Left lung (tissue), 10 donors: ENCODE data around the gene PHACTR1. TPM values are rescaled to one million over a fixed set of nuclear protein-coding genes. Genes with fewer than 3 reads are reported as not detected.
A peak's percentile ranks its signal among the peaks of the same experiment; 100 is the strongest.

ENCODE experiments used
- ATAC-seq: fragments of 200-7000 bp; cut with Tn5 transposase; one replicate; pipeline ENCODE4 v1.9.1; 2020; ENCODE audit warnings: moderate library complexity
- DNase-seq, 4 donors: peaks; one replicate each; pipeline ENCODE4 v3.0.0-alpha.2; 2013 to 2020
- H3K27ac ChIP-seq, 2 donors: fragments of 200-600 bp; sonication (generic) in 1 of 2; one replicate each; pipeline versions ENCODE4 v1.5.0 to v1.8.0; 2020 to 2021
- H3K27me3 ChIP-seq, 2 donors: fragments of 200-600 bp; sonication (generic) in 1 of 2; one replicate each; pipeline versions ENCODE4 v1.5.0 to v1.8.0; 2020 to 2021
- H3K36me3 ChIP-seq, 2 donors: fragments of 200-600 bp; sonication (generic) in 1 of 2; one replicate each; pipeline versions ENCODE4 v1.5.0 to v1.8.0; 2020 to 2021
- H3K4me1 ChIP-seq, 2 donors: fragments of 200-600 bp; one replicate each; pipeline ENCODE4 v1.8.0; 2021
- H3K4me3 ChIP-seq, 2 donors: fragments of 200-600 bp; sonication (generic) in 1 of 2; one replicate each; pipeline versions ENCODE4 v1.5.0 to v1.8.0; 2020 to 2021; ENCODE audit warnings: mild to moderate bottlenecking in 1 of 2
- H3K9me3 ChIP-seq, 2 donors: fragments of 200-600 bp; sonication (generic) in 1 of 2; one replicate each; pipeline versions ENCODE4 v1.5.0 to v1.8.0; 2020 to 2021
- intact Hi-C, 2 donors: fragments of 100-400 bp; cut with DNase I; formaldehyde crosslinking; loops; one replicate each; pipeline versions ENCODE4 v1.11.2 to v1.14.2; 2022
- polyA plus RNA-seq, 6 donors: library from polyadenylated mRNA; unstranded; fragments of 120-200 nt; gene quantifications; one replicate each; pipeline ENCODE4 v1.2.1, GENCODE V29; 2013; ENCODE audit not compliant: insufficient read length in 6 of 6
- total RNA-seq, 2 donors: library from RNA; stranded (reverse); fragmentation: NEBNext Ultra II Directional; extraction: Animal tissue kit (Norgen Biotek cat#: 25700); gene quantifications; one replicate each; pipeline ENCODE4 v1.2.1, GENCODE V29; 2021
- TF ChIP-seq, protein P1 (sequence below), 2 donors: fragments of 200-600 bp; sonication (generic) in 1 of 2; IDR thresholded peaks; one replicate each; pipeline versions ENCODE4 v1.5.0 to v1.8.0; 2021; ENCODE audit warnings: antibody characterized with exemption in 2 of 2
- donor health status: DM: no; HTN: yes; CAD: no.
- donor health status: DM: no; HTN: no; CAD: no.

Gene PHACTR1
- total and polyA plus RNA-seq, 8 donors: 12.1 to 53.3 (median 15.8) TPM

DNA sequence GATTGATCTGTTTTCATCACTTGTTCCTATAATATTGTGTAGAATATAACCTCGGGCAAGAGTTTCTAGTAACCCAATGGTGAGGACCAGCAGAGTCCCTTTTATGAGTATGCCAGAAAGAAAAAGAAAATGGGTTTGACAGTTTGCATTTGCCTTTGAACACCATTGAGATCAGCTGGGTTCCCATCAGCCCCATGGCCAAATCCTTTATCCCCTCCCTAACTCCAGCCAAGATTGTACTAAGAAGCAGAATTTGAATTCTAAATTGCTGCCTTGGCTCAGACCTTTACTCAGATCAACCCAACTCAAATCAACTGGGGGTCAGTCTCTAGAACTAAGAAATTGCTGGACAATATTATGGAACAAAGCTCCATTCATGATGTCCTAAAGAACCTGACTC lies 424.4 kb downstream of the PHACTR1 start:
- H3K9me3 ChIP-seq: no peaks in the 10 kb centered on the region
- TF ChIP-seq, protein P1, sequence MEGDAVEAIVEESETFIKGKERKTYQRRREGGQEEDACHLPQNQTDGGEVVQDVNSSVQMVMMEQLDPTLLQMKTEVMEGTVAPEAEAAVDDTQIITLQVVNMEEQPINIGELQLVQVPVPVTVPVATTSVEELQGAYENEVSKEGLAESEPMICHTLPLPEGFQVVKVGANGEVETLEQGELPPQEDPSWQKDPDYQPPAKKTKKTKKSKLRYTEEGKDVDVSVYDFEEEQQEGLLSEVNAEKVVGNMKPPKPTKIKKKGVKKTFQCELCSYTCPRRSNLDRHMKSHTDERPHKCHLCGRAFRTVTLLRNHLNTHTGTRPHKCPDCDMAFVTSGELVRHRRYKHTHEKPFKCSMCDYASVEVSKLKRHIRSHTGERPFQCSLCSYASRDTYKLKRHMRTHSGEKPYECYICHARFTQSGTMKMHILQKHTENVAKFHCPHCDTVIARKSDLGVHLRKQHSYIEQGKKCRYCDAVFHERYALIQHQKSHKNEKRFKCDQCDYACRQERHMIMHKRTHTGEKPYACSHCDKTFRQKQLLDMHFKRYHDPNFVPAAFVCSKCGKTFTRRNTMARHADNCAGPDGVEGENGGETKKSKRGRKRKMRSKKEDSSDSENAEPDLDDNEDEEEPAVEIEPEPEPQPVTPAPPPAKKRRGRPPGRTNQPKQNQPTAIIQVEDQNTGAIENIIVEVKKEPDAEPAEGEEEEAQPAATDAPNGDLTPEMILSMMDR (IDR thresholded peaks at IDR 0.05): no peak
- no peak overlapping the region for H3K27ac ChIP-seq
- H3K4me1 ChIP-seq: no peaks in the 10 kb centered on the region
- H3K36me3 ChIP-seq: no peaks in the 10 kb centered on the region
- intact Hi-C loops: no loop called here
- no peak for ATAC-seq
- DNase-seq: no peak
- no peaks in the 10 kb centered on the region for H3K27me3 ChIP-seq
- no peak overlapping the region for H3K4me3 ChIP-seq

GRCh38 chr6:13141387-13141786 lies 424.8 kb downstream of the PHACTR1 start:
- intact Hi-C loops: no loop called here
- Histone ChIP-seq H3K27me3 (no peaks in the 10 kb centered on the region), H3K4me3 (no peak overlapping the region), H3K27ac (no peak overlapping the region), H3K4me1 (no peaks in the 10 kb centered on the region), H3K9me3 (no peaks in the 10 kb centered on the region), H3K36me3 (no peaks in the 10 kb centered on the region)
- no peak for ATAC-seq
- TF ChIP-seq, protein P1 (IDR thresholded peaks at IDR 0.05): no peak
- no peak for DNase-seq

DNA sequence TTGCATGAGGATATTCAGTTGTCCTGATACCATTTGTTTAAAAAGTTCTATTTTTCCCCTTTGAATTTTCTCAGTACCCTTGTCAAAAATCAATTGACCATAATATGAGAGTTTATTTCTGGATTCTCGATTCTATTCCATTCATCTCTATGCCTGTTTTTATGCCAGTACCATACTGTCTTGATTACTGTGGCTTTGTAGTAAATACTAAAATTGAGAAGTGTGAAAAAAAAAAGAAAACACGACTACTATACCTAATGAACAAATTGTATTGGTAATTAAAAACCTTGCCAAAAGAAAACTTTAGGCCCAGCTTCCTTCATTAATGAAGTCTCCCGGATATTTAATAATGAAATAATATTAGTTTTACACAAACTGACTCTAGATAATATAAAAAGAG lies 426.0 kb downstream of the PHACTR1 start:
- no peaks in the 10 kb centered on the region for H3K27me3 ChIP-seq
- TF ChIP-seq, protein P1 (IDR thresholded peaks at IDR 0.05): no peak
- ATAC-seq (no peak), DNase-seq (no peak)
- no peak overlapping the region for H3K27ac ChIP-seq
- no peaks in the 10 kb centered on the region for H3K36me3 ChIP-seq
- intact Hi-C loops: no loop called here
- H3K4me1 ChIP-seq: no peaks in the 10 kb centered on the region
- H3K4me3 ChIP-seq: no peak overlapping the region
- no peaks in the 10 kb centered on the region for H3K9me3 ChIP-seq

DNA sequence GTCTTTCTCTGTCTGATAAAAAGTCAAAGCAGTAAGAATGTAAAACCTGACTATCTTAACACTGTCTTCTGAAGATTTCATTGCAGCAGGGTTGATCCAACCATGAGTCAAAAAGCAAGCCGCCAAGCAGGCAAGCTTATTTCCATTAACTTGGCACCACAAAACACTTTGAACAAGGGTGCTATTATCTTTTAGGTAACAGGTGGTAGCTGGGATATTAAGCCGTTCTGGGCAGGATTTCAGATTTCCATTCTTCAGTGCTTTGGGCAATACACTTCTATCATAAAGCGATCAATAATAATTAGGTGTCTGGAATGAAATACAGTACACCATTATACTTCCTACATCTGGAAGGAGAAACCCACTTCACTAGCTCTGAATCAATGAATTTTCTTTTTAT lies 429.9 kb downstream of the PHACTR1 start:
- Histone ChIP-seq H3K9me3 (no peaks in the 10 kb centered on the region), H3K27ac (no peak overlapping the region), H3K4me3 (no peak overlapping the region), H3K4me1 (no peaks in the 10 kb centered on the region), H3K27me3 (no peaks in the 10 kb centered on the region), H3K36me3 (no peaks in the 10 kb centered on the region)
- TF ChIP-seq, protein P1 (IDR thresholded peaks at IDR 0.05): no peak
- no peak for ATAC-seq
- no peak for DNase-seq
- intact Hi-C loops: no loop called here

DNA sequence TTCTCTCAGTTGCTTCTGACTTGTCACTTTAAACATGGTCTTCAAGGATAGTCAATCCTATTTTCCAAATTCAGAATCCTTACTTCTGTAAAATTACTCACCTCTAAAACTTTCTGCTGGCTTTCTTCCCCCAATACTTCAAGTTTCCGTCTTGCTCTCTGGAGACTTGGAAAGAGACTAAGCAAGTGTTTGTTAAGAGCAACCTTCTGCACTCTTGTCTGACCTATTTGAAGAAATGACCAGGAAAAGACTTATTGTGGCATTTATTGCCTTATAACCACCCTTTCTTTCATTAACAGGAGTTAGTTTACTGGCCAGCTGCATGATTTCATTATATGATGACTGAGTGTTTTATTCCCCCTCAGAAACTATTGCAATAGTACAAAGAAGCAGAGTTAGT lies 430.8 kb downstream of the PHACTR1 start:
- H3K4me3 ChIP-seq: no peak overlapping the region
- no peaks in the 10 kb centered on the region for H3K9me3 ChIP-seq
- H3K36me3 ChIP-seq: no peaks in the 10 kb centered on the region
- H3K27me3 ChIP-seq: no peaks in the 10 kb centered on the region
- DNase-seq (no peak), ATAC-seq (peak; percentile 71)
- TF ChIP-seq, protein P1 (IDR thresholded peaks at IDR 0.05): no peak
- H3K27ac ChIP-seq: no peak overlapping the region
- intact Hi-C loops: no loop called here
- no peaks in the 10 kb centered on the region for H3K4me1 ChIP-seq
